ENCODE measurements around the gene NUP133. TPM values are rescaled to one million over a fixed set of nuclear protein-coding genes. Genes with fewer than 3 reads are reported as not detected.

NUP133 gene
- total RNA-seq, 1 donor from 2014 or later = 56.2 TPM

GRCh38 chr1:229447809-229448252, 60.3 kb downstream of the NUP133 start:
- POLR2A ChIA-PET = no interaction called here
- ATAC-seq (ENCODE audit: low read depth) (no peak), DNase-seq (no peak)
- CTCF ChIA-PET = no interaction called here
- no peak overlapping the region for H3K27ac Mint-ChIP-seq
- H3K4me3 Mint-ChIP-seq = no peak overlapping the region
- TF ChIP-seq CTCF (IDR thresholded peaks at IDR 0.05) = no peak
- no peaks in the 10 kb centered on the region for H3K27me3 Mint-ChIP-seq
- intact Hi-C loops (cut with micrococcal nuclease) = no loop called here
- H3K9me3 Mint-ChIP-seq = no peaks in the 10 kb centered on the region
- H3K4me1 Mint-ChIP-seq = no peaks in the 10 kb centered on the region
- peaks cover 63% of the 10 kb centered on the region for H3K36me3 Mint-ChIP-seq (ENCODE audit: low read depth)

- H3K9me3 Mint-ChIP-seq = no peaks in the 10 kb centered on the region
- ChIA-PET POLR2A (no interaction called here), CTCF (no interaction called here)
- peaks cover 66% of the 10 kb centered on the region for H3K36me3 Mint-ChIP-seq (ENCODE audit: low read depth)
- no peaks in the 10 kb centered on the region for H3K27me3 Mint-ChIP-seq
- DNase-seq (no peak), ATAC-seq (ENCODE audit: low read depth) (no peak)
- no peak for TF ChIP-seq CTCF (IDR thresholded peaks at IDR 0.05)
- peaks cover 5% of the 10 kb centered on the region for H3K4me1 Mint-ChIP-seq
- H3K27ac Mint-ChIP-seq = no peak overlapping the region
- H3K4me3 Mint-ChIP-seq = no peak overlapping the region
- intact Hi-C loops (cut with micrococcal nuclease) = no loop called here
These were observed 62.3 kb downstream of the NUP133 start for GRCh38 chr1:229445828-229446227.

- CTCF ChIA-PET = interaction anchor here (1.7 to 1.8 kb wide), 2 partner anchors 41 to 183 kb away, joined by 5 to 7 read pairs; no protein-coding TSS in a partner anchor
- Mint-ChIP-seq H3K27ac (peak overlapping the region; percentile 67), H3K4me3 (no peak overlapping the region), H3K36me3 (ENCODE audit: low read depth) (peaks cover 54% of the 10 kb centered on the region), H3K27me3 (no peaks in the 10 kb centered on the region), H3K9me3 (no peaks in the 10 kb centered on the region), H3K4me1 (peaks cover 8% of the 10 kb centered on the region)
- intact Hi-C loops (cut with micrococcal nuclease) = loop anchor here (1.0 kb wide), 2 partner anchors 39 to 170 kb away; partner anchors contain the start of gene RAB4A
- ATAC-seq (ENCODE audit: low read depth) (peak; percentile 78), DNase-seq (no peak)
- POLR2A ChIA-PET = interaction anchor here (0.5 to 1.6 kb wide), 4 partner anchors 39 to 182 kb away, joined by 3 to 10 read pairs (median 4); partner anchors contain the start of gene CCSAP
- no peak for TF ChIP-seq CTCF (IDR thresholded peaks at IDR 0.05)
These were observed 67.1 kb downstream of the NUP133 start for GRCh38 chr1:229440851-229441537.

- Mint-ChIP-seq H3K36me3 (ENCODE audit: low read depth) (peaks cover 32% of the 10 kb centered on the region), H3K27ac (no peak overlapping the region), H3K9me3 (no peaks in the 10 kb centered on the region), H3K4me1 (peaks cover 9% of the 10 kb centered on the region), H3K27me3 (peaks cover 15% of the 10 kb centered on the region), H3K4me3 (no peak overlapping the region)
- no peak for TF ChIP-seq CTCF (IDR thresholded peaks at IDR 0.05)
- ChIA-PET CTCF (interaction anchor here (0.6 kb wide), 1 partner anchor 77 kb away, joined by 3 read pairs; no protein-coding TSS in a partner anchor), POLR2A (no interaction called here)
- ATAC-seq (ENCODE audit: low read depth) (no peak), DNase-seq (no peak)
- intact Hi-C loops (cut with micrococcal nuclease) = no loop called here
These were observed 70.1 kb downstream of the NUP133 start for GRCh38 chr1:229438021-229438420.

GRCh38 chr1:229437443-229437842, 70.7 kb downstream of the NUP133 start:
- Mint-ChIP-seq H3K36me3 (ENCODE audit: low read depth) (peaks cover 30% of the 10 kb centered on the region), H3K9me3 (no peaks in the 10 kb centered on the region), H3K27ac (no peak overlapping the region), H3K4me1 (peaks cover 12% of the 10 kb centered on the region), H3K27me3 (peaks cover 20% of the 10 kb centered on the region), H3K4me3 (no peak overlapping the region)
- TF ChIP-seq CTCF (IDR thresholded peaks at IDR 0.05) = no peak
- no peak for DNase-seq
- ChIA-PET CTCF (no interaction called here), POLR2A (no interaction called here)
- intact Hi-C loops (cut with micrococcal nuclease) = no loop called here
- ATAC-seq (ENCODE audit: low read depth) = no peak
